Measurements from ENCODE around the gene IER5.

Gene IER5

GRCh38 chr1:181076852-181077251, 11.6 kb upstream of the IER5 start:
- H3K4me3 ChIP-seq (ENCODE audit: low read depth, low read length), result no peak overlapping the region

GRCh38 chr1:181077576-181078242, 10.8 kb upstream of the IER5 start:
- no peak overlapping the region for H3K4me3 ChIP-seq (ENCODE audit: low read depth, low read length)

GRCh38 chr1:181079382-181079781, 9.1 kb upstream of the IER5 start:
- no peak overlapping the region for H3K4me3 ChIP-seq (ENCODE audit: low read depth, low read length)

GRCh38 chr1:181079920-181080319, 8.6 kb upstream of the IER5 start:
- no peak overlapping the region for H3K4me3 ChIP-seq (ENCODE audit: low read depth, low read length)

- H3K4me3 ChIP-seq (ENCODE audit: low read depth, low read length), result no peak overlapping the region
These were observed 7.9 kb upstream of the IER5 start for GRCh38 chr1:181080556-181080955.

GRCh38 chr1:181081395-181081794, 7.1 kb upstream of the IER5 start:
- H3K4me3 ChIP-seq (ENCODE audit: low read depth, low read length), result no peak overlapping the region

GRCh38 chr1:181083842-181084605, 4.5 kb upstream of the IER5 start:
- no peak overlapping the region for H3K4me3 ChIP-seq (ENCODE audit: low read depth, low read length)

- H3K4me3 ChIP-seq (ENCODE audit: low read depth, low read length), result no peak overlapping the region
These were observed 3.9 kb upstream of the IER5 start for GRCh38 chr1:181084606-181084969.

- no peak overlapping the region for H3K4me3 ChIP-seq (ENCODE audit: low read depth, low read length)
These were observed 2.4 kb upstream of the IER5 start for GRCh38 chr1:181086091-181086490.

- H3K4me3 ChIP-seq (ENCODE audit: low read depth, low read length), result no peak overlapping the region
These were observed 1.6 kb upstream of the IER5 start for GRCh38 chr1:181086926-181087325.

- no peak overlapping the region for H3K4me3 ChIP-seq (ENCODE audit: low read depth, low read length)
These were observed 1.0 kb upstream of the IER5 start for GRCh38 chr1:181087400-181087901.

GRCh38 chr1:181089017-181089675, 646 bp downstream of the IER5 start:
- peak overlapping the region; percentile 68 for H3K4me3 ChIP-seq (ENCODE audit: low read depth, low read length)

- peak overlapping the region; percentile 68 for H3K4me3 ChIP-seq (ENCODE audit: low read depth, low read length)
These were observed 1.4 kb downstream of the IER5 start for GRCh38 chr1:181089676-181090544.

GRCh38 chr1:181090641-181091126, 2.2 kb downstream of the IER5 start:
- peak overlapping the region; percentile 68 for H3K4me3 ChIP-seq (ENCODE audit: low read depth, low read length)

GRCh38 chr1:181091309-181092040, 3.0 kb downstream of the IER5 start:
- H3K4me3 ChIP-seq (ENCODE audit: low read depth, low read length), result no peak overlapping the region

- no peak overlapping the region for H3K4me3 ChIP-seq (ENCODE audit: low read depth, low read length)
These were observed 3.6 kb downstream of the IER5 start for GRCh38 chr1:181092056-181092455.

GRCh38 chr1:181092883-181093458, 4.5 kb downstream of the IER5 start:
- no peak overlapping the region for H3K4me3 ChIP-seq (ENCODE audit: low read depth, low read length)

GRCh38 chr1:181094416-181095212, 6.1 kb downstream of the IER5 start:
- no peak overlapping the region for H3K4me3 ChIP-seq (ENCODE audit: low read depth, low read length)

- H3K4me3 ChIP-seq (ENCODE audit: low read depth, low read length), result no peak overlapping the region
These were observed 6.8 kb downstream of the IER5 start for GRCh38 chr1:181095260-181095659.

Measured in iPS-11a (cell line).